ENCODE measurements around the gene ADK. TPM values are rescaled to one million over a fixed set of nuclear protein-coding genes. Genes with fewer than 3 reads are reported as not detected.

ADK gene
- total and polyA plus RNA-seq, 2 of the 4 experiments (the other 2 are of a cell fraction), result 30.6 to 40.9 TPM

- 100% methylated on average over 1 of the region's 4 CpGs; no CpG with 5 or more reads in 1 of the 2 experiments for WGBS, 2 experiments (ENCODE audit: extremely low coverage in 2 of 2, insufficient read length in 1 of 2)
- Histone ChIP-seq H3K36me3 (ENCODE audit: control insufficient read depth, insufficient read depth, low read length) (0 out of 2 replicates have a peak, but pooled peaks cover 1% of the 10 kb centered on the region), H3K27ac (ENCODE audit: insufficient read depth, low read length) (no peak overlapping the region), H4K91ac (ENCODE audit: insufficient read depth, low read depth, low read length) (no peak overlapping the region), H3K27me3 (ENCODE audit: control insufficient read depth, insufficient read depth, low read length) (no peaks in the 10 kb centered on the region), H3K9me1 (ENCODE audit: insufficient read depth, low read length) (0 out of 2 replicates have a peak, but pooled peaks cover 2% of the 10 kb centered on the region), H3K14ac (replicated peaks; ENCODE audit: low read depth, low read length) (no peak overlapping the region), H2BK15ac (ENCODE audit: low read depth, low read length) (no peak overlapping the region), H3K4me2 (ENCODE audit: low read depth, low read length) (no peak overlapping the region), H3K4me1 (ENCODE audit: control insufficient read depth, insufficient read depth, low read length) (no peaks in the 10 kb centered on the region), H4K20me1 (ENCODE audit: insufficient read depth, low read length) (no peaks in the 10 kb centered on the region), H3K4ac (ENCODE audit: low read depth, low read length) (no peak overlapping the region), H2AK9ac (replicated peaks; ENCODE audit: low read depth, low read length, poor library complexity) (no peak overlapping the region), H2BK20ac (ENCODE audit: low read depth, low read length) (no peak overlapping the region), H4K5ac (ENCODE audit: low read depth, low read length) (no peak overlapping the region), H3K56ac (ENCODE audit: extremely low read depth, insufficient read depth, low read length) (no peak overlapping the region), H2BK5ac (ENCODE audit: low read depth, low read length, poor library complexity, severe bottlenecking) (no peak overlapping the region), H3K23ac (ENCODE audit: low read depth, low read length) (no peak overlapping the region), H2AFZ (replicated peaks; ENCODE audit: low read length, poor library complexity) (no peak overlapping the region), H2BK120ac (ENCODE audit: low read depth, low read length) (no peak overlapping the region), H3K9me3 (ENCODE audit: control insufficient read depth, insufficient read depth, low read length) (no peaks in the 10 kb centered on the region), H2AK5ac (ENCODE audit: low read depth, low read length) (no peak overlapping the region), H3K18ac (ENCODE audit: low read depth, low read length) (no peak overlapping the region), H3K4me3 (ENCODE audit: insufficient read depth, low read depth, low read length) (no peak overlapping the region), H3K79me1 (ENCODE audit: low read depth in 1 of 2, low read length in 2 of 2) (peaks cover 6 to 8% of the 10 kb centered on the region in 2 experiments), H4K8ac (ENCODE audit: low read depth in 2 of 2, low read length in 2 of 2) (no peak overlapping the region), H3K9ac (ENCODE audit: low read depth, low read length) (no peak overlapping the region)
- in situ Hi-C loops (cut with MboI; ENCODE audit: low sequenced_read_pairs), result no loop called here
- dilution Hi-C loops (cut with HindIII; ENCODE audit: low sequenced_read_pairs, unreplicated experiment), result no loop called here
- no peak for ATAC-seq (ENCODE audit: low read depth)
- DNase-seq, result no peak
- ChIA-PET POLR2A (ENCODE audit: unreplicated experiment) (no interaction called here), CTCF (no interaction called here)
- BruUV-seq (replicated peaks), result no TSS peak
- intact Hi-C loops (cut with micrococcal nuclease), result loop anchor here (5.0 kb wide), 1 partner anchor 55 kb away; no protein-coding TSS in a partner anchor
- TF ChIP-seq, protein P1, sequence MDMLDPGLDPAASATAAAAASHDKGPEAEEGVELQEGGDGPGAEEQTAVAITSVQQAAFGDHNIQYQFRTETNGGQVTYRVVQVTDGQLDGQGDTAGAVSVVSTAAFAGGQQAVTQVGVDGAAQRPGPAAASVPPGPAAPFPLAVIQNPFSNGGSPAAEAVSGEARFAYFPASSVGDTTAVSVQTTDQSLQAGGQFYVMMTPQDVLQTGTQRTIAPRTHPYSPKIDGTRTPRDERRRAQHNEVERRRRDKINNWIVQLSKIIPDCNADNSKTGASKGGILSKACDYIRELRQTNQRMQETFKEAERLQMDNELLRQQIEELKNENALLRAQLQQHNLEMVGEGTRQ (IDR thresholded peaks at IDR 0.05; ENCODE audit: low read depth, low read length), result no peak
- TF ChIP-seq ELK1 (IDR thresholded peaks at IDR 0.05; ENCODE audit: borderline replicate concordance, low read depth, low read length) (no peak), POLR2A (IDR thresholded peaks at IDR 0.05; ENCODE audit: low read depth, low read length) (no peak), CEBPB (IDR thresholded peaks at IDR 0.05; ENCODE audit: low read depth, low read length) (peak; percentile 34; the same call in 1 of the 2 replicates)
Measured at GRCh38 chr10:74322141-74322540, 171.1 kb downstream of the ADK start.

Measured in IMR-90 (cell line).